Sigmoid colon (tissue), 3 donors: Measurements from ENCODE around the gene SLC29A4.
"Not testable (repeated sequence)": the region's sequence is repeated elsewhere in the genome, so short reads cannot be mapped to it uniquely, and the experiment has no call there.

Experiments used
- CTCF ChIP-seq, 4 experiments: fragments of 450-650 bp in 3 of 4; fragments of 200-600 bp in 1 of 4; IDR thresholded peaks; one replicate each; pipeline ENCODE4 v1.5.1; 2016 to 2019; ENCODE audit warnings: antibody characterized with exemption in 4 of 4, mild to moderate bottlenecking in 3 of 4, moderate library complexity in 2 of 4
- POLR2A ChIP-seq, 2 donors: fragments of 450-650 bp; IDR thresholded peaks; one replicate each; pipeline ENCODE4 v1.6.1; 2016; ENCODE audit warnings: antibody characterized with exemption in 2 of 2, mild to moderate bottlenecking in 2 of 2, moderate library complexity in 2 of 2

- not testable (repeated sequence) for TF ChIP-seq CTCF, POLR2A (IDR thresholded peaks at IDR 0.05)
These were observed 32.0 kb upstream of the SLC29A4 start for GRCh38 chr7:5250787-5251186.
